Left lung (tissue), 10 donors: Measurements from ENCODE around the gene PTPRT. TPM values are rescaled to one million over a fixed set of nuclear protein-coding genes. Genes with fewer than 3 reads are reported as not detected.
A peak's percentile ranks its signal among the peaks of the same experiment; 100 is the strongest.

ENCODE experiments used
- ATAC-seq: fragments of 200-7000 bp; cut with Tn5 transposase; one replicate; pipeline ENCODE4 v1.9.1; 2020; ENCODE audit warnings: moderate library complexity
- DNase-seq, 4 donors: peaks; one replicate each; pipeline ENCODE4 v3.0.0-alpha.2; 2013 to 2020
- H3K27ac ChIP-seq, 2 donors: fragments of 200-600 bp; sonication (generic) in 1 of 2; one replicate each; pipeline versions ENCODE4 v1.5.0 to v1.8.0; 2020 to 2021
- H3K27me3 ChIP-seq, 2 donors: fragments of 200-600 bp; sonication (generic) in 1 of 2; one replicate each; pipeline versions ENCODE4 v1.5.0 to v1.8.0; 2020 to 2021
- H3K36me3 ChIP-seq, 2 donors: fragments of 200-600 bp; sonication (generic) in 1 of 2; one replicate each; pipeline versions ENCODE4 v1.5.0 to v1.8.0; 2020 to 2021
- H3K4me1 ChIP-seq, 2 donors: fragments of 200-600 bp; one replicate each; pipeline ENCODE4 v1.8.0; 2021
- H3K4me3 ChIP-seq, 2 donors: fragments of 200-600 bp; sonication (generic) in 1 of 2; one replicate each; pipeline versions ENCODE4 v1.5.0 to v1.8.0; 2020 to 2021; ENCODE audit warnings: mild to moderate bottlenecking in 1 of 2
- H3K9me3 ChIP-seq, 2 donors: fragments of 200-600 bp; sonication (generic) in 1 of 2; one replicate each; pipeline versions ENCODE4 v1.5.0 to v1.8.0; 2020 to 2021
- CTCF ChIP-seq, 2 donors: fragments of 200-600 bp; sonication (generic) in 1 of 2; IDR thresholded peaks; one replicate each; pipeline versions ENCODE4 v1.5.0 to v1.8.0; 2021; ENCODE audit warnings: antibody characterized with exemption in 2 of 2
- intact Hi-C, 2 donors: fragments of 100-400 bp; cut with DNase I; formaldehyde crosslinking; loops; one replicate each; pipeline versions ENCODE4 v1.11.2 to v1.14.2; 2022
- polyA plus RNA-seq, 6 donors: library from polyadenylated mRNA; unstranded; fragments of 120-200 nt; gene quantifications; one replicate each; pipeline ENCODE4 v1.2.1, GENCODE V29; 2013; ENCODE audit not compliant: insufficient read length in 6 of 6
- total RNA-seq, 2 donors: library from RNA; stranded (reverse); fragmentation: NEBNext Ultra II Directional; extraction: Animal tissue kit (Norgen Biotek cat#: 25700); gene quantifications; one replicate each; pipeline ENCODE4 v1.2.1, GENCODE V29; 2021
- donor health status: DM: no; HTN: yes; CAD: no.
- donor health status: DM: no; HTN: no; CAD: no.

The PTPRT gene
- total and polyA plus RNA-seq, 8 donors, result 0.15 to 2.9 (median 1.4) TPM

GRCh38 chr20:43188861-43189553 lies 699 bp downstream of the PTPRT start:
- no peak overlapping the region for H3K27ac ChIP-seq
- no peaks in the 10 kb centered on the region for H3K36me3 ChIP-seq
- no peaks in the 10 kb centered on the region for H3K9me3 ChIP-seq
- H3K4me3 ChIP-seq, result peak overlapping the region in 1 of 2 donors; percentile 16
- intact Hi-C loops, result no loop called here
- no peaks in the 10 kb centered on the region for H3K4me1 ChIP-seq
- TF ChIP-seq CTCF (IDR thresholded peaks at IDR 0.05), result no peak
- ATAC-seq (no peak), DNase-seq (peak in 1 of 4 donors; percentile 80)
- peaks cover 36 to 82% of the 10 kb centered on the region in 2 donors for H3K27me3 ChIP-seq

- no peak overlapping the region for H3K4me3 ChIP-seq
- ATAC-seq, result no peak
- intact Hi-C loops, result no loop called here
- no peaks in the 10 kb centered on the region for H3K36me3 ChIP-seq
- no peaks in the 10 kb centered on the region for H3K9me3 ChIP-seq
- H3K27me3 ChIP-seq, result peaks cover 36 to 82% of the 10 kb centered on the region in 2 donors
- no peak overlapping the region for H3K27ac ChIP-seq
- TF ChIP-seq CTCF (IDR thresholded peaks at IDR 0.05), result no peak
- no peak for DNase-seq
- no peaks in the 10 kb centered on the region for H3K4me1 ChIP-seq
Observed at GRCh38 chr20:43188234-43188653, 1.5 kb downstream of the PTPRT start.

GRCh38 chr20:43187476-43188233 lies 2.1 kb downstream of the PTPRT start:
- H3K27ac ChIP-seq, result no peak overlapping the region
- DNase-seq (peak; percentile 53 to 89 (median 70)), ATAC-seq (peak; percentile 88)
- no peaks in the 10 kb centered on the region for H3K9me3 ChIP-seq
- H3K27me3 ChIP-seq, result peaks cover 36 to 82% of the 10 kb centered on the region in 2 donors
- no peak overlapping the region for H3K4me3 ChIP-seq
- intact Hi-C loops, result no loop called here
- no peaks in the 10 kb centered on the region for H3K4me1 ChIP-seq
- TF ChIP-seq CTCF (IDR thresholded peaks at IDR 0.05), result peak; percentile 92
- H3K36me3 ChIP-seq, result no peaks in the 10 kb centered on the region

GRCh38 chr20:43186312-43186711 lies 3.4 kb downstream of the PTPRT start:
- no peak for ATAC-seq

More at GRCh38 chr20:43186312-43186711, 3.4 kb downstream of the PTPRT start:
- no peak for DNase-seq
- Histone ChIP-seq H3K36me3 (no peaks in the 10 kb centered on the region), H3K27ac (no peak overlapping the region), H3K27me3 (peaks cover 36 to 69% of the 10 kb centered on the region in 2 donors), H3K9me3 (no peaks in the 10 kb centered on the region), H3K4me1 (no peaks in the 10 kb centered on the region), H3K4me3 (no peak overlapping the region)
- no peak for TF ChIP-seq CTCF (IDR thresholded peaks at IDR 0.05)
- intact Hi-C loops, result no loop called here
